Dendritic cell treated with granulocyte-macrophage colony-stimulating factor and Interleukin-4, amounts not matched to agents 40 ng/mL and 50 ng/mL, for 4 days (primary cell): ENCODE measurements around the gene ANKRD30B.
"Not testable (repeated sequence)": the region's sequence is repeated elsewhere in the genome, so short reads cannot be mapped to it uniquely, and the experiment has no call there.

Experiments
- H3K27ac Mint-ChIP-seq: one replicate; pipeline ENCODE4 v1.8.0; 2022; ENCODE audit warnings: mild to moderate bottlenecking, mixed read lengths
- H3K27me3 Mint-ChIP-seq: one replicate; pipeline ENCODE4 v1.8.0; 2022; ENCODE audit warnings: mild to moderate bottlenecking, mixed read lengths
- H3K36me3 Mint-ChIP-seq: one replicate; pipeline ENCODE4 v1.8.0; 2022; ENCODE audit warnings: low read depth, mixed read lengths
- H3K4me1 Mint-ChIP-seq: one replicate; pipeline ENCODE4 v1.8.0; 2022; ENCODE audit warnings: low read depth, mixed read lengths
- H3K4me3 Mint-ChIP-seq: one replicate; pipeline ENCODE4 v1.8.0; 2022; ENCODE audit warnings: mild to moderate bottlenecking, moderate library complexity, mixed read lengths
- H3K9me3 Mint-ChIP-seq: one replicate; pipeline ENCODE4 v1.8.0; 2022; ENCODE audit warnings: mixed read lengths
- intact Hi-C: fragments of 100-400 bp; cut with micrococcal nuclease; formaldehyde crosslinking; loops from one replicate; pipeline ENCODE4 v1.15.0; 2022

The ANKRD30B gene

DNA sequence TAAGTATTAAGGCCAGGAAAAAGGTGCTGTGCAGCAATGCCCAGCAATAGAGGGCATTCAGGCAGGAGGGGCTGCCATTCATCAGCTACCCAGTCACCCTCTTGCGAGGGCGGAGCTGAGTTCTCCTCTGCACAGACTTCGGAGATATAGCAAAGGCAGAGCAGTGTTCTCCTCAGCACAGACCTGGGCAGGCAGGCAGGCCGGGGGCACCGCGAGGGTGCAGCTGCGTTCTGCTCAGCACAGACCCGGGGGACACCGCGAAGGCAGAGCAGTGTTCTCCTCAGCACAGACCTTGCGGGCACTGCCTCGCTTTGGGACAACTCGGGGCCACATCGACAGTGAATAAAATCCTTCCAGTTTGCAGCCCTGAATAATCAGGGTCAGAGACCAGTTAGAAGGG lies 130.9 kb downstream of the ANKRD30B start:
- H3K27ac Mint-ChIP-seq, H3K4me3 Mint-ChIP-seq, intact Hi-C loops, H3K4me1 Mint-ChIP-seq, H3K27me3 Mint-ChIP-seq, H3K9me3 Mint-ChIP-seq, H3K36me3 Mint-ChIP-seq: not testable (repeated sequence)

GRCh38 chr18:14900435-14900834 lies 152.5 kb downstream of the ANKRD30B start:
- H3K36me3 Mint-ChIP-seq = no peaks in the 10 kb centered on the region
- intact Hi-C loops = no loop called here
- H3K4me1 Mint-ChIP-seq = no peaks in the 10 kb centered on the region
- no peaks in the 10 kb centered on the region for H3K27me3 Mint-ChIP-seq
- peaks cover 28% of the 10 kb centered on the region for H3K9me3 Mint-ChIP-seq
- no peak overlapping the region for H3K27ac Mint-ChIP-seq
- no peak overlapping the region for H3K4me3 Mint-ChIP-seq
